HEK293T (cell line): ENCODE measurements around the gene GAB3.

Source experiments
- BHLHE40 ChIP-seq: fragments of 450-650 bp; IDR thresholded peaks from 2 replicates; pipeline ENCODE4 v1.6.1; 2016; ENCODE audit warnings: mild to moderate bottlenecking, moderate library complexity, borderline replicate concordance
- CTBP1 ChIP-seq: fragments of 450-650 bp; IDR thresholded peaks from 2 replicates; pipeline ENCODE4 v1.6.1; 2016; ENCODE audit warnings: borderline replicate concordance
- FOXK2 ChIP-seq: fragments of 450-650 bp; IDR thresholded peaks from 2 replicates; pipeline ENCODE4 v1.6.1; 2016; ENCODE audit warnings: mild to moderate bottlenecking
- FOXM1 ChIP-seq: fragments of 450-650 bp; IDR thresholded peaks from 2 replicates; pipeline ENCODE4 v1.6.1; 2017; ENCODE audit warnings: mild to moderate bottlenecking, borderline replicate concordance
- HDGF ChIP-seq: fragments of 450-650 bp; IDR thresholded peaks from 2 replicates; pipeline ENCODE4 v1.6.1; 2017; ENCODE audit warnings: antibody characterized with exemption, borderline replicate concordance
- LEF1 ChIP-seq: fragments of 450-650 bp; IDR thresholded peaks from 2 replicates; pipeline ENCODE4 v1.6.1; 2017; ENCODE audit warnings: mild to moderate bottlenecking, borderline replicate concordance
- NFRKB ChIP-seq: fragments of 450-650 bp; IDR thresholded peaks from 2 replicates; pipeline ENCODE4 v1.6.1; 2016; ENCODE audit warnings: mild to moderate bottlenecking, moderate library complexity
- PKNOX1 ChIP-seq: fragments of 450-650 bp; IDR thresholded peaks from 2 replicates; pipeline ENCODE4 v1.6.1; 2016
- SP1 ChIP-seq: fragments of 450-650 bp; IDR thresholded peaks from 2 replicates; pipeline ENCODE4 v1.6.1; 2017
- SUZ12 ChIP-seq: fragments of 450-650 bp; IDR thresholded peaks from 2 replicates; pipeline ENCODE4 v1.6.1; 2016; ENCODE audit warnings: mild to moderate bottlenecking
- TARDBP ChIP-seq: fragments of 450-650 bp; IDR thresholded peaks from 2 replicates; pipeline ENCODE4 v1.6.1; 2016
- ZNF384 ChIP-seq: fragments of 450-650 bp; IDR thresholded peaks from 2 replicates; pipeline ENCODE4 v1.6.1; 2016

- no peak for TF ChIP-seq ZNF384
- TF ChIP-seq CTBP1, result no peak
- TF ChIP-seq BHLHE40, result no peak
- TF ChIP-seq SUZ12, result no peak
- TF ChIP-seq LEF1, result no peak
- no peak for TF ChIP-seq SP1
- no peak for TF ChIP-seq HDGF
- no peak for TF ChIP-seq NFRKB
- no peak for TF ChIP-seq TARDBP
- no peak for TF ChIP-seq FOXM1
- TF ChIP-seq FOXK2, result no peak
- TF ChIP-seq PKNOX1, result no peak
Observed at GRCh38 chrX:154774622-154775021, 23.7 kb upstream of the GAB3 start.
